Left renal pelvis (tissue), 4 donors: ENCODE measurements around the gene MGMT. TPM values are rescaled to one million over a fixed set of nuclear protein-coding genes. Genes with fewer than 3 reads are reported as not detected.

ENCODE experiments used
- DNase-seq, 4 donors: peaks; one replicate each; pipeline ENCODE4 v3.0.0-alpha.2; 2013; ENCODE audit warnings: low read depth in 4 of 4, low spot score in 3 of 4
- polyA plus RNA-seq, 4 donors: library from polyadenylated mRNA; unstranded; fragments of 120-200 nt; gene quantifications; one replicate each; pipeline ENCODE4 v1.2.1, GENCODE V29; 2013; ENCODE audit not compliant: insufficient read length in 4 of 4

MGMT gene
- polyA plus RNA-seq, 4 donors = 14.2 to 24.7 (median 17.5) TPM

GRCh38 chr10:129742742-129743550 is 275.9 kb downstream of the MGMT start:
- no peak for DNase-seq

- no peak for DNase-seq
Observed at GRCh38 chr10:129743738-129744133, 276.7 kb downstream of the MGMT start.

GRCh38 chr10:129744134-129745111 is 277.4 kb downstream of the MGMT start:
- DNase-seq = no peak

GRCh38 chr10:129745186-129745750 is 278.2 kb downstream of the MGMT start:
- no peak for DNase-seq

- DNase-seq = no peak
Observed at GRCh38 chr10:129754211-129755050, 287.4 kb downstream of the MGMT start.

GRCh38 chr10:129755158-129755591 is 288.1 kb downstream of the MGMT start:
- DNase-seq = no peak

- no peak for DNase-seq
Observed at GRCh38 chr10:129755621-129756020, 288.6 kb downstream of the MGMT start.

GRCh38 chr10:129756912-129757901 is 290.2 kb downstream of the MGMT start:
- DNase-seq = no peak

GRCh38 chr10:129758207-129759021 is 291.4 kb downstream of the MGMT start:
- no peak for DNase-seq

- DNase-seq = no peak
Observed at GRCh38 chr10:129759214-129760002, 292.4 kb downstream of the MGMT start.

- DNase-seq = no peak
Observed at GRCh38 chr10:129760003-129760315, 292.9 kb downstream of the MGMT start.

GRCh38 chr10:129760416-129760815 is 293.4 kb downstream of the MGMT start:
- DNase-seq = no peak

GRCh38 chr10:129761197-129761972 is 294.3 kb downstream of the MGMT start:
- DNase-seq = no peak

- DNase-seq = no peak
Observed at GRCh38 chr10:129761981-129762956, 295.2 kb downstream of the MGMT start.
